H1 (cell line): ENCODE data around the gene DPEP2. TPM values are rescaled to one million over a fixed set of nuclear protein-coding genes. Genes with fewer than 3 reads are reported as not detected.

Source experiments
- CHD7 ChIP-seq: fragments of 300-600 bp; sonication (generic); IDR thresholded peaks from 2 replicates; pipeline ENCODE4 v1.7.1; 2012; ENCODE audit warnings: low read length, moderate library complexity, mild to moderate bottlenecking, inconsistent platforms; ENCODE audit not compliant: insufficient replicate concordance
- FOSL1 ChIP-seq: IDR thresholded peaks from 2 replicates; pipeline ENCODE4 v1.6.1; 2011; ENCODE audit warnings: mild to moderate bottlenecking, low read depth, low read length, moderate library complexity; ENCODE audit not compliant: insufficient read depth
- polyA plus RNA-seq, 7 experiments: library from polyadenylated mRNA; depleted of rRNA in 3 of 7; stranded (reverse) in 5 of 7; unstranded in 2 of 7; fragments of >200 nt in 5 of 7; fragments of 200-250 nt in 2 of 7; gene quantifications; 1 replicate in 5 of 7; 2 replicates in 1 of 7; 4 replicates in 1 of 7; pipeline versions ENCODE4 v1.2.1 to v1.2.3, GENCODE V29; 2011 to 2013; ENCODE audit warnings: missing spikeins in 2 of 7, mixed read lengths in 2 of 7
- total RNA-seq: library from RNA; stranded (reverse); fragmentation: NEBNext Ultra II Directional; extraction: Animal tissue kit (Norgen Biotek cat#: 25700); gene quantifications from 2 replicates; pipeline ENCODE4 v1.2.1, GENCODE V29; 2021

DPEP2 gene
- total and polyA plus RNA-seq, 2 of the 8 experiments (the other 6 are each of a cell fraction or from before 2014, with no cell fraction given), result not detected

GRCh38 chr16:68028996-68029395 lies 29.7 kb upstream of the DPEP2 start (continued):
- no peak for TF ChIP-seq CHD7
- no peak for TF ChIP-seq FOSL1
